GM11168 (cell line): Measurements from ENCODE around the gene OR7C1.
"Not testable (repeated sequence)": the region's sequence is repeated elsewhere in the genome, so short reads cannot be mapped to it uniquely, and the experiment has no call there.

Source experiments
- in situ Hi-C: fragments of 300-500 bp; cut with MboI; formaldehyde crosslinking; loops from one replicate; pipeline ENCODE4 v1.12.0; 2022; ENCODE audit warnings: low sequenced_read_pairs; ENCODE audit not compliant: unreplicated experiment

Gene OR7C1

GRCh38 chr19:14835011-14835410, at the start of gene OR7C1, which contains the start of gene OR7A5:
Gene OR7C1, minus strand, starts transcription at chr19:14835185. Its CDS starts 35,049 bp downstream, at chr19:14800136.
Gene OR7A5, minus strand, starts transcription at chr19:14835185. Its CDS starts 6,944 bp downstream, at chr19:14828241.
- in situ Hi-C loops = no loop called here

GRCh38 chr19:14871619-14872230, 36.7 kb upstream of the OR7C1 start:
- in situ Hi-C loops = no loop called here

- in situ Hi-C loops = no loop called here
Observed at GRCh38 chr19:14868497-14868896, 33.5 kb upstream of the OR7C1 start.

- in situ Hi-C loops = no loop called here
Observed at GRCh38 chr19:14848822-14849221, 13.8 kb upstream of the OR7C1 start, which contains the start of gene OR7A10. Gene OR7A10, minus strand, starts transcription at chr19:14848922. Its CDS starts 7,045 bp downstream, at chr19:14841877.

GRCh38 chr19:14843578-14843977, 8.6 kb upstream of the OR7C1 start:
- in situ Hi-C loops = no loop called here

- in situ Hi-C loops = no loop called here
Observed at GRCh38 chr19:14843169-14843568, 8.2 kb upstream of the OR7C1 start.

GRCh38 chr19:14840206-14840605, 5.2 kb upstream of the OR7C1 start:
- in situ Hi-C loops = no loop called here

GRCh38 chr19:14837391-14837790, 2.4 kb upstream of the OR7C1 start:
- in situ Hi-C loops = no loop called here

GRCh38 chr19:14830702-14831101, 4.3 kb downstream of the OR7C1 start:
- in situ Hi-C loops = no loop called here

GRCh38 chr19:14826006-14826405, 9.0 kb downstream of the OR7C1 start:
- in situ Hi-C loops = no loop called here

GRCh38 chr19:14821937-14822336, 13.0 kb downstream of the OR7C1 start:
- in situ Hi-C loops = no loop called here

GRCh38 chr19:14818588-14818987, 16.4 kb downstream of the OR7C1 start:
- in situ Hi-C loops = no loop called here

GRCh38 chr19:14817052-14817451, 17.9 kb downstream of the OR7C1 start:
- in situ Hi-C loops = no loop called here

- in situ Hi-C loops = no loop called here
Observed at GRCh38 chr19:14814982-14815652, 19.9 kb downstream of the OR7C1 start.

GRCh38 chr19:14809272-14810057, 25.5 kb downstream of the OR7C1 start:
- in situ Hi-C loops = no loop called here

- in situ Hi-C loops = no loop called here
Observed at GRCh38 chr19:14804765-14805164, 30.2 kb downstream of the OR7C1 start.

GRCh38 chr19:14798760-14799159, 36.2 kb downstream of the OR7C1 start:
- in situ Hi-C loops = no loop called here

- in situ Hi-C loops = no loop called here
Observed at GRCh38 chr19:14796021-14796420, 39.0 kb downstream of the OR7C1 start.

GRCh38 chr19:14795078-14795721, 39.8 kb downstream of the OR7C1 start:
- in situ Hi-C loops = no loop called here

- in situ Hi-C loops = not testable (repeated sequence)
Observed at GRCh38 chr19:14792250-14792649, 42.7 kb downstream of the OR7C1 start.
